ENCODE results near the gene KAT5. TPM values are rescaled to one million over a fixed set of nuclear protein-coding genes. Genes with fewer than 3 reads are reported as not detected.

Gene KAT5
- total RNA-seq, 2 donors from 2014 or later = 49.0 to 50.5 TPM

DNA sequence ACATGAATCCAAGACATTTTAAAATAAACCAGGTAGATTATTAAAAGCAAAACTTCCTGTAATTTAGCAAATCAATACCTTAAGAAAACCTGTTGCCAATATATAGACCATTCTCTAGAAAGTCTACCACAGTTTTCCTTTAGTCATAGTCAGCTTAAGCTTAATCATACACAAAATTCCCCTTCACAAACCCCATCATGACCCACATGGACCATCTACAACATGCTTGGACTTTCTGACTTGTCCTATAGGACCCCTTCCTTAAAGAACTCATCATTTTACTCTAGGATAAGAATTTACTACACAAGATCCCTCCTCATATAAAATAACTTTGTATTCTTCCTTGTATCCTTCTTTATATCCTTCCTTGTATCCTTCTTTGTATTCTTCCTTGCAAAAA is 24.8 kb downstream of the KAT5 start:
- DNase-seq (ENCODE audit: low spot score) (no peak), ATAC-seq (ENCODE audit: insufficient number of reproducible peaks, low FRiP score, low read depth) (no peak)
- no peaks in the 10 kb centered on the region for H3K9me3 ChIP-seq
- TF ChIP-seq, protein P1, sequence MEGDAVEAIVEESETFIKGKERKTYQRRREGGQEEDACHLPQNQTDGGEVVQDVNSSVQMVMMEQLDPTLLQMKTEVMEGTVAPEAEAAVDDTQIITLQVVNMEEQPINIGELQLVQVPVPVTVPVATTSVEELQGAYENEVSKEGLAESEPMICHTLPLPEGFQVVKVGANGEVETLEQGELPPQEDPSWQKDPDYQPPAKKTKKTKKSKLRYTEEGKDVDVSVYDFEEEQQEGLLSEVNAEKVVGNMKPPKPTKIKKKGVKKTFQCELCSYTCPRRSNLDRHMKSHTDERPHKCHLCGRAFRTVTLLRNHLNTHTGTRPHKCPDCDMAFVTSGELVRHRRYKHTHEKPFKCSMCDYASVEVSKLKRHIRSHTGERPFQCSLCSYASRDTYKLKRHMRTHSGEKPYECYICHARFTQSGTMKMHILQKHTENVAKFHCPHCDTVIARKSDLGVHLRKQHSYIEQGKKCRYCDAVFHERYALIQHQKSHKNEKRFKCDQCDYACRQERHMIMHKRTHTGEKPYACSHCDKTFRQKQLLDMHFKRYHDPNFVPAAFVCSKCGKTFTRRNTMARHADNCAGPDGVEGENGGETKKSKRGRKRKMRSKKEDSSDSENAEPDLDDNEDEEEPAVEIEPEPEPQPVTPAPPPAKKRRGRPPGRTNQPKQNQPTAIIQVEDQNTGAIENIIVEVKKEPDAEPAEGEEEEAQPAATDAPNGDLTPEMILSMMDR (IDR thresholded peaks at IDR 0.05) = no peak
- no peak overlapping the region for H3K27ac ChIP-seq
- H3K4me1 ChIP-seq (ENCODE audit: control insufficient read depth in 1 of 2, low read depth in 2 of 2) = no peaks in the 10 kb centered on the region
- no peaks in the 10 kb centered on the region for H3K27me3 ChIP-seq (replicated peaks; ENCODE audit: insufficient read depth)
- H3K4me3 ChIP-seq = no peak overlapping the region
- no peaks in the 10 kb centered on the region for H3K36me3 ChIP-seq

DNA sequence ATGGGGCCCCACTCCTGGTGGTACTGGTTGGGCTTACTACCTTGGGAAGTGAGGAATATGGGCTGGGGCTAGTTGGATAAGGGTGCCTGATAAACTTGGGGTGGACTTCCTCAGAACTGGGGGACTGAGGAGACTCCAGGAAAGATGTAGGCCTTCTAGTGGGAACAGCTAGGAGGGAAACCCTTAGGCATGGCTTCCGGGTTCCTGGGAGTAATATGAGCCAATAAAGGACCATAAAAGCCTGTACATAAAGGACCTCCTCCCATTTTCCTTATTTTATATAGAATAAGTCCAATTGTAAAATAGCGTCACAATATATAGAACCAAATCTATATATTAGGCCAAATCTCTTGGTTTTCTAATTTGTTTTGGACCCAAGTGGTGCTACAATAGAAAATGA is 27.0 kb downstream of the KAT5 start:
- H3K27ac ChIP-seq = no peak overlapping the region
- TF ChIP-seq, protein P1 (IDR thresholded peaks at IDR 0.05) = no peak
- no peaks in the 10 kb centered on the region for H3K27me3 ChIP-seq (replicated peaks; ENCODE audit: insufficient read depth)
- H3K36me3 ChIP-seq = no peaks in the 10 kb centered on the region
- DNase-seq (ENCODE audit: low spot score) = no peak
- no peaks in the 10 kb centered on the region for H3K4me1 ChIP-seq (ENCODE audit: control insufficient read depth in 1 of 2, low read depth in 2 of 2)
- H3K4me3 ChIP-seq = no peak overlapping the region
- H3K9me3 ChIP-seq = no peaks in the 10 kb centered on the region
- no peak for ATAC-seq (ENCODE audit: insufficient number of reproducible peaks, low FRiP score, low read depth)

DNA sequence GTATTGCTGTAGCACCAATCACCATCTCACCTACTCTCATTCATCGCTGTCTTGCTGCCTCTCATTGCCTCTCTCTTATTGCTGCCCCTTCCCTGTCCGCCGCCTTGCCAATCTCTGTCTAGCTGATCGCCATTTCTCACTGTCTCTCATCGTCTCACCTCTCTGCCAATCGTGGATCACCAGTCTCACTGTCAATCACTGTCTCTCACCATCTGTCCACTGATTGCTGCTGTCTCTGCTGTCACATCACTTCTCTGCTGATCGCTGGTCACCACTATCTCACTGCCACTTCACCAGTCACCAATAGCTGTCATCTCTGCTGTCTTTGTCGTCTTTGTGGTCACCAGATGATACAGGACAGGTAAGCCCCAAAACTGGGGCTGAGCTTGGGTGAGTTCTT is 29.1 kb downstream of the KAT5 start:
- Histone ChIP-seq H3K27ac (no peak overlapping the region), H3K27me3 (replicated peaks; ENCODE audit: insufficient read depth) (no peaks in the 10 kb centered on the region), H3K4me3 (no peak overlapping the region), H3K4me1 (ENCODE audit: control insufficient read depth in 1 of 2, low read depth in 2 of 2) (no peaks in the 10 kb centered on the region), H3K9me3 (no peaks in the 10 kb centered on the region), H3K36me3 (no peaks in the 10 kb centered on the region)
- ATAC-seq (ENCODE audit: insufficient number of reproducible peaks, low FRiP score, low read depth) (no peak), DNase-seq (ENCODE audit: low spot score) (no peak)
- TF ChIP-seq, protein P1 (IDR thresholded peaks at IDR 0.05) = no peak

DNA sequence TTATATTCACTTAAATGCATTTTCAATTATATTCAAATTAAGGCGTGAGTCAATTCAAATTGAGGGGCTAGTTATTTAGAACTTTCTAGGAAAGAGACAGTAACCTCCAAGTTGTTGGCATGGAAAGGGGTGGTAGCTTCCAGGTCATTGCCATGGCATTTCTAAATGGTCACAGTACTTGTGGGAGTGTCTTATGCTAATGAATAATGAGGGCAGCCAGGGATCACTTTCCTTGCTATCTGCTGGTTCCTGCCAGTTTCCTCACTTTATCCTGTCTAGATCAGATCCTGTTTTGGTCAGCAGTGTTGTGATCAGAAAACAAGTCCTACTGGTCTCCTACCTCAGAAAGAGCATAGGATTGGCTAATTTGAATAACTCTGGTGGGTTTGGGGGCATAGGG is 30.3 kb downstream of the KAT5 start:
- DNase-seq (ENCODE audit: low spot score) = no peak
- Histone ChIP-seq H3K4me1 (ENCODE audit: control insufficient read depth in 1 of 2, low read depth in 2 of 2) (no peaks in the 10 kb centered on the region), H3K4me3 (no peak overlapping the region), H3K27me3 (replicated peaks; ENCODE audit: insufficient read depth) (no peaks in the 10 kb centered on the region), H3K9me3 (no peaks in the 10 kb centered on the region), H3K36me3 (no peaks in the 10 kb centered on the region), H3K27ac (no peak overlapping the region)
- TF ChIP-seq, protein P1 (IDR thresholded peaks at IDR 0.05) = no peak
- no peak for ATAC-seq (ENCODE audit: insufficient number of reproducible peaks, low FRiP score, low read depth)

DNA sequence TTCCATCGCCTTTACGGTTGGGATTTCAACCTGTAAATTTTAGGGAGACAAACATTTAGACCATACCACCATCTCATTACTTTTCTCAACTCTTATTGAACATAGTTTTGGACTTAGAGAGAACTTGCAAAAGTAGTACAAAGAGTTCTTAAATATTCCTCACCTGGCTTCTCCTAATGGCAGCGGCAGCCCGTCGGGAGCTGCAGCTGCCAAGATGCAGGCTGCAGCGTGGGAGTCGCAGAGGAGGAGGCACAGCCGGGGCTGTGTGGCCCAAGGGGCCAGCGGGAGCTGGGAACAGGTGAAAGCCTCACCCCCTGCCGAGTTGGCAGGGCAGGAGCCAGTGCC is 31.6 kb downstream of the KAT5 start:
- Histone ChIP-seq H3K36me3 (no peaks in the 10 kb centered on the region), H3K27me3 (replicated peaks; ENCODE audit: insufficient read depth) (no peaks in the 10 kb centered on the region), H3K9me3 (no peaks in the 10 kb centered on the region), H3K4me1 (ENCODE audit: control insufficient read depth in 1 of 2, low read depth in 2 of 2) (no peaks in the 10 kb centered on the region), H3K4me3 (no peak overlapping the region), H3K27ac (no peak overlapping the region)
- TF ChIP-seq, protein P1 (IDR thresholded peaks at IDR 0.05) = no peak
- ATAC-seq (ENCODE audit: insufficient number of reproducible peaks, low FRiP score, low read depth) (no peak), DNase-seq (ENCODE audit: low spot score) (no peak)

Measured in thoracic aorta (tissue), 2 donors.